H1 (cell line): ENCODE measurements around the gene GPR135. TPM values are rescaled to one million over a fixed set of nuclear protein-coding genes. Genes with fewer than 3 reads are reported as not detected.

Source experiments
- CTCF ChIA-PET: fragments of 300-600 bp; sonication (Branson Sonifier 250); formaldehyde crosslinking; loops from one replicate; lab custom pipeline; 2021; ENCODE audit not compliant: partially characterized antibody; lab: Charles Lee
- POLR2A ChIA-PET: fragments of 300-600 bp; sonication (Branson Sonifier 250); formaldehyde crosslinking; loops from one replicate; lab custom pipeline; 2021; ENCODE audit warnings: inconsistent platforms; ENCODE audit not compliant: partially characterized antibody; lab: Charles Lee
- DNase-seq, 2 experiments: peaks; one replicate each; pipeline versions ENCODE4 v3.0.0 to v3.0.0-alpha.2; 2010 to 2022; ENCODE audit warnings: low spot score in 2 of 2, low read depth in 1 of 2, mixed read lengths in 1 of 2
- FAIRE-seq: peaks from 2 replicates; lab custom pipeline; 2011; peaks lifted over from hg19 to GRCh38; lab: Jason Lieb, UNC
- H2AFZ ChIP-seq: 2 replicates; pipeline ENCODE4 v1.8.1; 2012; ENCODE audit warnings: low read length, inconsistent platforms
- H2AK5ac ChIP-seq: 2 replicates; pipeline ENCODE4 v1.6.1; 2013; ENCODE audit warnings: low read depth, low read length
- H2BK120ac ChIP-seq: replicated peaks from 2 replicates; pipeline ENCODE3; 2013; ENCODE audit warnings: low read depth, low read length, inconsistent platforms
- H2BK12ac ChIP-seq: 2 replicates; pipeline ENCODE4 v1.6.1; 2013; ENCODE audit warnings: low read depth, low read length
- H2BK15ac ChIP-seq: 2 replicates; pipeline ENCODE4 v1.6.1; 2013; ENCODE audit warnings: low read length
- H2BK20ac ChIP-seq: 2 replicates; pipeline ENCODE4 v1.6.1; 2013; ENCODE audit warnings: low read length
- H2BK5ac ChIP-seq: 2 replicates; pipeline ENCODE4 v1.6.1; 2013; ENCODE audit warnings: low read depth, low read length
- H3K14ac ChIP-seq: 2 replicates; pipeline ENCODE4 v1.6.1; 2013; ENCODE audit warnings: inconsistent platforms; ENCODE audit not compliant: insufficient read length
- H3K18ac ChIP-seq: 2 replicates; pipeline ENCODE4 v1.6.1; 2013; ENCODE audit warnings: low read length; ENCODE audit errors: extremely low read depth
- H3K23ac ChIP-seq: 2 replicates; pipeline ENCODE4 v1.6.1; 2013; ENCODE audit warnings: inconsistent platforms; ENCODE audit not compliant: insufficient read length
- H3K23me2 ChIP-seq: 2 replicates; pipeline ENCODE4 v1.6.1; 2013; ENCODE audit warnings: low read depth, low read length
- H3K27ac ChIP-seq: 2 replicates; pipeline ENCODE4 v1.6.1; 2011; ENCODE audit warnings: low read depth, low read length, inconsistent platforms
- H3K27me3 ChIP-seq, 4 experiments: replicated peaks in 1 of 4; 1 replicate in 1 of 4; 2 replicates in 3 of 4; pipeline versions ENCODE4 v1.6.1 to v1.8.1; 2011 to 2013; ENCODE audit warnings: low read length in 3 of 4, mild to moderate bottlenecking in 3 of 4, inconsistent platforms in 2 of 4, mixed read lengths in 2 of 4, moderate library complexity in 1 of 4; ENCODE audit not compliant: control insufficient read depth in 3 of 4, insufficient read depth in 3 of 4; ENCODE audit errors: extremely low read depth in 1 of 4
- H3K36me3 ChIP-seq, 4 experiments: 2 replicates each; pipeline versions ENCODE4 v1.6.1 to v1.8.1; 2011 to 2013; ENCODE audit warnings: mild to moderate bottlenecking in 4 of 4, low read length in 3 of 4, moderate library complexity in 2 of 4, control low read depth in 1 of 4, inconsistent platforms in 1 of 4; ENCODE audit not compliant: insufficient read depth in 4 of 4, control insufficient read depth in 2 of 4
- H3K4ac ChIP-seq: replicated peaks from 2 replicates; pipeline ENCODE3; 2013; ENCODE audit warnings: low read length, low read depth, mixed read lengths, inconsistent platforms; ENCODE audit not compliant: insufficient read length
- H3K4me1 ChIP-seq, 4 experiments: replicated peaks in 1 of 4; 1 replicate in 1 of 4; 2 replicates in 3 of 4; pipeline versions ENCODE4 v1.6.1 to v1.8.1; 2011 to 2013; ENCODE audit warnings: low read length in 3 of 4, inconsistent platforms in 2 of 4, mixed read lengths in 1 of 4; ENCODE audit not compliant: insufficient read depth in 4 of 4, control insufficient read depth in 3 of 4
- H3K4me2 ChIP-seq, 2 experiments: 2 replicates each; pipeline versions ENCODE4 v1.6.1 to v1.8.1; 2011 to 2013; ENCODE audit warnings: low read depth in 2 of 2, low read length in 2 of 2, control low read depth in 1 of 2, inconsistent platforms in 1 of 2, mild to moderate bottlenecking in 1 of 2; ENCODE audit not compliant: insufficient read depth in 1 of 2
- H3K4me3 ChIP-seq, 4 experiments: fragments of 200-600, 300-600 bp in 1 of 4; sonication (generic), shearing (Covaris generic), sonication (Bioruptor Twin) in 1 of 4; 2 replicates each; pipeline versions ENCODE4 v1.5.1 to v1.8.1; 2011 to 2016; ENCODE audit warnings: low read length in 4 of 4, low read depth in 3 of 4, control low read depth in 2 of 4, inconsistent platforms in 2 of 4, mild to moderate bottlenecking in 2 of 4, mixed read lengths in 1 of 4, moderate library complexity in 1 of 4; ENCODE audit not compliant: insufficient read depth in 2 of 4; ENCODE audit errors: extremely low read depth in 1 of 4
- H3K56ac ChIP-seq: replicated peaks from 2 replicates; pipeline ENCODE3; 2013; ENCODE audit warnings: low read depth, mild to moderate bottlenecking, mixed read lengths, low read length, inconsistent platforms; ENCODE audit not compliant: insufficient read length
- H3K79me1 ChIP-seq: 2 replicates; pipeline ENCODE4 v1.6.1; 2013; ENCODE audit warnings: low read depth, low read length, control low read depth
- H3K79me2 ChIP-seq, 2 experiments: 2 replicates each; pipeline versions ENCODE4 v1.6.1 to v1.8.1; 2012 to 2013; ENCODE audit warnings: low read length in 2 of 2, mild to moderate bottlenecking in 2 of 2, inconsistent platforms in 1 of 2; ENCODE audit not compliant: insufficient read depth in 2 of 2, control insufficient read depth in 1 of 2
- H3K9ac ChIP-seq, 4 experiments: replicated peaks in 1 of 4; 1 replicate in 1 of 4; 2 replicates in 3 of 4; pipeline versions ENCODE4 v1.6.1 to v1.8.1; 2011 to 2013; ENCODE audit warnings: low read depth in 3 of 4, low read length in 3 of 4, control low read depth in 2 of 4, mild to moderate bottlenecking in 2 of 4, moderate library complexity in 2 of 4, inconsistent platforms in 1 of 4; ENCODE audit errors: extremely low read depth in 1 of 4
- H3K9me3 ChIP-seq, 2 experiments: 2 replicates each; pipeline versions ENCODE4 v1.6.1 to v1.8.1; 2012 to 2013; ENCODE audit warnings: mild to moderate bottlenecking in 2 of 2, moderate library complexity in 2 of 2, control low read depth in 1 of 2, inconsistent platforms in 1 of 2, low read depth in 1 of 2, low read length in 1 of 2, mixed read lengths in 1 of 2; ENCODE audit not compliant: insufficient read depth in 2 of 2
- H4K20me1 ChIP-seq, 2 experiments: replicated peaks in 1 of 2; 2 replicates each; pipeline versions ENCODE3 to v1.8.1; 2011 to 2013; ENCODE audit warnings: inconsistent platforms in 2 of 2, low read length in 2 of 2, mild to moderate bottlenecking in 1 of 2; ENCODE audit not compliant: insufficient read depth in 2 of 2, control insufficient read depth in 1 of 2
- H4K5ac ChIP-seq: 2 replicates; pipeline ENCODE4 v1.6.1; 2013; ENCODE audit warnings: low read length, low read depth, mixed read lengths, inconsistent platforms; ENCODE audit not compliant: insufficient read length
- H4K8ac ChIP-seq: 2 replicates; pipeline ENCODE4 v1.8.0; 2013; ENCODE audit warnings: mild to moderate bottlenecking, moderate library complexity, low read length, inconsistent platforms; ENCODE audit not compliant: insufficient read depth; ENCODE audit errors: extremely low read depth
- H4K91ac ChIP-seq: replicated peaks from 2 replicates; pipeline ENCODE3; 2013; ENCODE audit warnings: low read length, mixed read lengths, inconsistent platforms; ENCODE audit not compliant: insufficient read length
- EZH2 ChIP-seq: fragments of 200-600 bp; sonication (generic); IDR thresholded peaks from 2 replicates; pipeline ENCODE4 v1.7.1; 2012; ENCODE audit warnings: low read depth, mild to moderate bottlenecking, moderate library complexity, low read length, inconsistent platforms; ENCODE audit not compliant: severe bottlenecking
- GABPA ChIP-seq: IDR thresholded peaks from 2 replicates; pipeline ENCODE4 v1.6.1; 2011; ENCODE audit warnings: mild to moderate bottlenecking, low read length, moderate library complexity, borderline replicate concordance; ENCODE audit not compliant: insufficient read depth
- MAX ChIP-seq: IDR thresholded peaks from 2 replicates; pipeline ENCODE4 v1.6.1; 2012; ENCODE audit warnings: inconsistent platforms
- SUZ12 ChIP-seq: fragments of 200-600 bp; sonication (generic); IDR thresholded peaks from 2 replicates; pipeline ENCODE4 v1.6.1; 2012; ENCODE audit warnings: mild to moderate bottlenecking, inconsistent platforms, low read length, moderate library complexity, mixed read lengths
- TAF7 ChIP-seq: optimal IDR thresholded peaks from 2 replicates; pipeline ENCODE3; 2011; ENCODE audit warnings: low read depth, mild to moderate bottlenecking, inconsistent platforms, low read length, moderate library complexity, borderline replicate concordance
- TEAD4 ChIP-seq: IDR thresholded peaks from 2 replicates; pipeline ENCODE4 v1.6.1; 2012; ENCODE audit warnings: low read depth, low read length, inconsistent platforms, mixed read lengths
- WGBS, 2 experiments: shearing (Covaris generic) in 1 of 2; methylation state at CpG; one replicate each; pipeline versions ENCODE4 v1.1.6 to v1.1.7; 2013 to 2015; ENCODE audit warnings: low lambda C conversion rate in 2 of 2, mixed read lengths in 2 of 2, inconsistent platforms in 1 of 2, low coverage in 1 of 2, missing lambda C conversion rate in 1 of 2; ENCODE audit not compliant: insufficient replicate concordance in 2 of 2, insufficient coverage in 1 of 2, insufficient read length in 1 of 2; ENCODE audit errors: extremely low coverage in 1 of 2, missing lambda C conversion rate in 1 of 2; 5-methylcytosine and 5-hydroxymethylcytosine counted together
- polyA plus RNA-seq, 7 experiments: library from polyadenylated mRNA; depleted of rRNA in 3 of 7; stranded (reverse) in 5 of 7; unstranded in 2 of 7; fragments of >200 nt in 5 of 7; fragments of 200-250 nt in 2 of 7; gene quantifications; 1 replicate in 5 of 7; 2 replicates in 1 of 7; 4 replicates in 1 of 7; pipeline versions ENCODE4 v1.2.1 to v1.2.3, GENCODE V29; 2011 to 2013; ENCODE audit warnings: missing spikeins in 2 of 7, mixed read lengths in 2 of 7
- total RNA-seq: library from RNA; stranded (reverse); fragmentation: NEBNext Ultra II Directional; extraction: Animal tissue kit (Norgen Biotek cat#: 25700); gene quantifications from 2 replicates; pipeline ENCODE4 v1.2.1, GENCODE V29; 2021
- TF ChIP-seq, protein P1 (sequence below): IDR thresholded peaks from 2 replicates; pipeline ENCODE4 v1.6.1; 2012; ENCODE audit warnings: inconsistent platforms

The GPR135 gene
- total and polyA plus RNA-seq, 2 of the 8 experiments (the other 6 are each of a cell fraction or from before 2014, with no cell fraction given), result 0.48 to 1.1 TPM

- Histone ChIP-seq H2AK5ac (no peak overlapping the region), H3K9me3 (no peaks in the 10 kb centered on the region), H3K23ac (no peak overlapping the region), H2BK20ac (no peak overlapping the region), H4K8ac (peak overlapping the region; percentile 63), H3K27me3 (peaks cover 0 to 23% (median 13%) of the 10 kb centered on the region in 4 experiments; a peak in 6 of 7 replicates), H3K79me1 (no peaks in the 10 kb centered on the region), H3K4ac (peak overlapping the region; percentile 82), H4K20me1 (peaks cover 0 to 7% of the 10 kb centered on the region in 2 experiments), H2BK15ac (no peak overlapping the region), H3K4me3 (peak overlapping the region; percentile 46 to 74 (median 53)), H2BK120ac (no peak overlapping the region), H3K79me2 (no peaks in the 10 kb centered on the region), H3K36me3 (no peaks in the 10 kb centered on the region), H2AFZ (peak overlapping the region; percentile 91; the same call in 1 of the 2 replicates), H3K14ac (no peak overlapping the region), H3K4me2 (peak overlapping the region; percentile 75 to 97), H4K91ac (no peak overlapping the region), H3K18ac (peak overlapping the region; percentile 48), H3K9ac (no peak overlapping the region), H2BK12ac (peak overlapping the region; percentile 87; the same call in 1 of the 2 replicates), H3K27ac (no peak overlapping the region), H2BK5ac (no peak overlapping the region), H3K23me2 (peaks cover 15% of the 10 kb centered on the region; the same call in 1 of the 2 replicates), H4K5ac (no peak overlapping the region), H3K4me1 (peaks cover 0 to 10% (median 4%) of the 10 kb centered on the region in 4 experiments; a peak in 4 of 7 replicates), H3K56ac (no peak overlapping the region)
- TF ChIP-seq TEAD4 (peak; percentile 43; the same call in 1 of the 2 replicates), MAX (peak; percentile 78), SUZ12 (peak; percentile 60; the same call in 1 of the 2 replicates), TAF7 (no peak), EZH2 (peak; percentile 62), GABPA (no peak)
- TF ChIP-seq, protein P1, sequence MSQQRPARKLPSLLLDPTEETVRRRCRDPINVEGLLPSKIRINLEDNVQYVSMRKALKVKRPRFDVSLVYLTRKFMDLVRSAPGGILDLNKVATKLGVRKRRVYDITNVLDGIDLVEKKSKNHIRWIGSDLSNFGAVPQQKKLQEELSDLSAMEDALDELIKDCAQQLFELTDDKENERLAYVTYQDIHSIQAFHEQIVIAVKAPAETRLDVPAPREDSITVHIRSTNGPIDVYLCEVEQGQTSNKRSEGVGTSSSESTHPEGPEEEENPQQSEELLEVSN, result peak; percentile 63
- DNase-seq, result peak in 1 of 2 experiments; percentile 66
- ChIA-PET POLR2A (interaction anchor here (1.0 to 1.8 kb wide), 4 partner anchors 10 to 29 kb away, joined by 3 to 6 read pairs (median 6); partner anchors contain the start of genes JKAMP and L3HYPDH), CTCF (interaction anchor here (0.8 to 2.6 kb wide), 4 partner anchors 9 to 113 kb away, joined by 3 to 11 read pairs (median 4); partner anchors contain the start of gene CCDC175)
- WGBS, 2 experiments, result 15% methylated on average over 53 of the region's 60 CpGs; no CpG with 5 or more reads in 1 of the 2 experiments
- no peak for FAIRE-seq
Observed at GRCh38 chr14:59463787-59464485, 1.2 kb downstream of the GPR135 start.
